ENCODE measurements around the gene PIP5K1B.

GRCh38 chr9:68861436-68861835 is 156.4 kb downstream of the PIP5K1B start:
- TF ChIP-seq CEBPB (IDR thresholded peaks at IDR 0.05) = no peak
- TF ChIP-seq YY1 (IDR thresholded peaks at IDR 0.05; ENCODE audit: low read depth) = no peak
- TF ChIP-seq, protein P1, sequence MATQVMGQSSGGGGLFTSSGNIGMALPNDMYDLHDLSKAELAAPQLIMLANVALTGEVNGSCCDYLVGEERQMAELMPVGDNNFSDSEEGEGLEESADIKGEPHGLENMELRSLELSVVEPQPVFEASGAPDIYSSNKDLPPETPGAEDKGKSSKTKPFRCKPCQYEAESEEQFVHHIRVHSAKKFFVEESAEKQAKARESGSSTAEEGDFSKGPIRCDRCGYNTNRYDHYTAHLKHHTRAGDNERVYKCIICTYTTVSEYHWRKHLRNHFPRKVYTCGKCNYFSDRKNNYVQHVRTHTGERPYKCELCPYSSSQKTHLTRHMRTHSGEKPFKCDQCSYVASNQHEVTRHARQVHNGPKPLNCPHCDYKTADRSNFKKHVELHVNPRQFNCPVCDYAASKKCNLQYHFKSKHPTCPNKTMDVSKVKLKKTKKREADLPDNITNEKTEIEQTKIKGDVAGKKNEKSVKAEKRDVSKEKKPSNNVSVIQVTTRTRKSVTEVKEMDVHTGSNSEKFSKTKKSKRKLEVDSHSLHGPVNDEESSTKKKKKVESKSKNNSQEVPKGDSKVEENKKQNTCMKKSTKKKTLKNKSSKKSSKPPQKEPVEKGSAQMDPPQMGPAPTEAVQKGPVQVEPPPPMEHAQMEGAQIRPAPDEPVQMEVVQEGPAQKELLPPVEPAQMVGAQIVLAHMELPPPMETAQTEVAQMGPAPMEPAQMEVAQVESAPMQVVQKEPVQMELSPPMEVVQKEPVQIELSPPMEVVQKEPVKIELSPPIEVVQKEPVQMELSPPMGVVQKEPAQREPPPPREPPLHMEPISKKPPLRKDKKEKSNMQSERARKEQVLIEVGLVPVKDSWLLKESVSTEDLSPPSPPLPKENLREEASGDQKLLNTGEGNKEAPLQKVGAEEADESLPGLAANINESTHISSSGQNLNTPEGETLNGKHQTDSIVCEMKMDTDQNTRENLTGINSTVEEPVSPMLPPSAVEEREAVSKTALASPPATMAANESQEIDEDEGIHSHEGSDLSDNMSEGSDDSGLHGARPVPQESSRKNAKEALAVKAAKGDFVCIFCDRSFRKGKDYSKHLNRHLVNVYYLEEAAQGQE (IDR thresholded peaks at IDR 0.05; ENCODE audit: low read depth) = no peak
- TF ChIP-seq EP300 (IDR thresholded peaks at IDR 0.05; ENCODE audit: borderline replicate concordance) = no peak
- no peak for TF ChIP-seq TEAD4 (IDR thresholded peaks at IDR 0.05)
- TF ChIP-seq, protein P2, sequence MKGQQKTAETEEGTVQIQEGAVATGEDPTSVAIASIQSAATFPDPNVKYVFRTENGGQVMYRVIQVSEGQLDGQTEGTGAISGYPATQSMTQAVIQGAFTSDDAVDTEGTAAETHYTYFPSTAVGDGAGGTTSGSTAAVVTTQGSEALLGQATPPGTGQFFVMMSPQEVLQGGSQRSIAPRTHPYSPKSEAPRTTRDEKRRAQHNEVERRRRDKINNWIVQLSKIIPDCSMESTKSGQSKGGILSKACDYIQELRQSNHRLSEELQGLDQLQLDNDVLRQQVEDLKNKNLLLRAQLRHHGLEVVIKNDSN (IDR thresholded peaks at IDR 0.05) = no peak
